Activated T-helper 2 cell treated with anti-CD3 and anti-CD28 coated beads, Interferon-gamma antibody, Interleukin-2, Interleukin-4, amounts not matched to agents 10 μg/mL and 5 μg/mL and 100 μg/mL, durations not matched to agents 14 hours and 24 hours and 36 hours (primary cell): ENCODE results near the gene DGUOK. TPM values are rescaled to one million over a fixed set of nuclear protein-coding genes. Genes with fewer than 3 reads are reported as not detected.
"Not testable (repeated sequence)": the region's sequence is repeated elsewhere in the genome, so short reads cannot be mapped to it uniquely, and the experiment has no call there.

Experiments used
- DNase-seq: peaks from one replicate; pipeline ENCODE4 v3.0.0; 2021; ENCODE audit warnings: low spot score
- H3K27ac Mint-ChIP-seq: one replicate; pipeline ENCODE4 v1.8.0; 2021; ENCODE audit warnings: mixed read lengths
- H3K27me3 Mint-ChIP-seq: one replicate; pipeline ENCODE4 v1.8.0; 2021; ENCODE audit warnings: low read depth, mixed read lengths
- H3K36me3 Mint-ChIP-seq: one replicate; pipeline ENCODE4 v1.8.0; 2021; ENCODE audit warnings: low read depth, mixed read lengths
- H3K4me1 Mint-ChIP-seq: one replicate; pipeline ENCODE4 v1.8.0; 2021; ENCODE audit warnings: low read depth, mixed read lengths
- H3K4me3 Mint-ChIP-seq: one replicate; pipeline ENCODE4 v1.8.0; 2021; ENCODE audit warnings: low read depth, mild to moderate bottlenecking, moderate library complexity, mixed read lengths
- H3K9me3 Mint-ChIP-seq: one replicate; pipeline ENCODE4 v1.8.0; 2021; ENCODE audit warnings: mixed read lengths
- intact Hi-C: fragments of 100-400 bp; cut with micrococcal nuclease; formaldehyde crosslinking; loops from one replicate; pipeline ENCODE4 v1.15.1; 2023
- total RNA-seq: library from RNA; stranded (reverse); gene quantifications from 2 replicates; pipeline ENCODE4 v1.2.3, GENCODE V29; 2022

Gene DGUOK
- total RNA-seq, 1 donor from 2014 or later: 90.9 TPM

GRCh38 chr2:73893764-73894474, 32.8 kb upstream of the DGUOK start:
- Mint-ChIP-seq H3K36me3 (no peaks in the 10 kb centered on the region), H3K9me3 (no peaks in the 10 kb centered on the region), H3K27me3 (no peaks in the 10 kb centered on the region), H3K4me3 (no peak overlapping the region), H3K4me1 (peaks cover 34% of the 10 kb centered on the region), H3K27ac (no peak overlapping the region)
- intact Hi-C loops: no loop called here
- DNase-seq: no peak

GRCh38 chr2:73894475-73894850, 32.2 kb upstream of the DGUOK start:
- Mint-ChIP-seq H3K4me3 (no peak overlapping the region), H3K4me1 (peaks cover 34% of the 10 kb centered on the region), H3K27me3 (no peaks in the 10 kb centered on the region), H3K27ac (no peak overlapping the region), H3K9me3 (no peaks in the 10 kb centered on the region), H3K36me3 (no peaks in the 10 kb centered on the region)
- no peak for DNase-seq
- intact Hi-C loops: no loop called here

GRCh38 chr2:73894877-73895276, 31.8 kb upstream of the DGUOK start:
- intact Hi-C loops: no loop called here
- DNase-seq: no peak
- H3K27me3 Mint-ChIP-seq: no peaks in the 10 kb centered on the region
- no peak overlapping the region for H3K4me3 Mint-ChIP-seq
- H3K36me3 Mint-ChIP-seq: no peaks in the 10 kb centered on the region
- no peak overlapping the region for H3K27ac Mint-ChIP-seq
- H3K9me3 Mint-ChIP-seq: no peaks in the 10 kb centered on the region
- H3K4me1 Mint-ChIP-seq: peaks cover 34% of the 10 kb centered on the region

GRCh38 chr2:73895473-73895872, 31.2 kb upstream of the DGUOK start:
- Mint-ChIP-seq H3K9me3 (no peaks in the 10 kb centered on the region), H3K4me3 (no peak overlapping the region), H3K36me3 (no peaks in the 10 kb centered on the region), H3K27me3 (no peaks in the 10 kb centered on the region), H3K4me1 (peaks cover 34% of the 10 kb centered on the region), H3K27ac (peak overlapping the region; percentile 47)
- no peak for DNase-seq
- intact Hi-C loops: no loop called here

GRCh38 chr2:73896362-73897239, 30.1 kb upstream of the DGUOK start:
- H3K9me3 Mint-ChIP-seq: no peaks in the 10 kb centered on the region
- peak overlapping the region; percentile 92 for H3K27ac Mint-ChIP-seq
- H3K4me3 Mint-ChIP-seq: peak overlapping the region; percentile 42
- intact Hi-C loops: loop anchor here (1.0 kb wide), 2 partner anchors 10 to 65 kb away; no protein-coding TSS in a partner anchor
- no peaks in the 10 kb centered on the region for H3K36me3 Mint-ChIP-seq
- peaks cover 35% of the 10 kb centered on the region for H3K4me1 Mint-ChIP-seq
- no peaks in the 10 kb centered on the region for H3K27me3 Mint-ChIP-seq
- peak; percentile 24 for DNase-seq

- Mint-ChIP-seq H3K27ac (peak overlapping the region; percentile 60), H3K4me3 (no peak overlapping the region), H3K4me1 (peaks cover 39% of the 10 kb centered on the region), H3K36me3 (no peaks in the 10 kb centered on the region), H3K9me3 (no peaks in the 10 kb centered on the region), H3K27me3 (no peaks in the 10 kb centered on the region)
- no peak for DNase-seq
- intact Hi-C loops: no loop called here
Observed at GRCh38 chr2:73897240-73897583, 29.5 kb upstream of the DGUOK start.

GRCh38 chr2:73897934-73898333, 28.7 kb upstream of the DGUOK start:
- DNase-seq: no peak
- H3K27me3 Mint-ChIP-seq: peaks cover 2% of the 10 kb centered on the region
- no peaks in the 10 kb centered on the region for H3K36me3 Mint-ChIP-seq
- intact Hi-C loops: no loop called here
- no peak overlapping the region for H3K4me3 Mint-ChIP-seq
- H3K27ac Mint-ChIP-seq: no peak overlapping the region
- H3K9me3 Mint-ChIP-seq: no peaks in the 10 kb centered on the region
- H3K4me1 Mint-ChIP-seq: peaks cover 42% of the 10 kb centered on the region

GRCh38 chr2:73899801-73900336, 26.8 kb upstream of the DGUOK start:
- no peaks in the 10 kb centered on the region for H3K9me3 Mint-ChIP-seq
- intact Hi-C loops: no loop called here
- no peak overlapping the region for H3K4me3 Mint-ChIP-seq

GRCh38 chr2:73901143-73901542, 25.5 kb upstream of the DGUOK start:
- DNase-seq: no peak
- H3K4me3 Mint-ChIP-seq: no peak overlapping the region
- no peaks in the 10 kb centered on the region for H3K36me3 Mint-ChIP-seq
- H3K27me3 Mint-ChIP-seq: peaks cover 2% of the 10 kb centered on the region
- H3K4me1 Mint-ChIP-seq: peaks cover 25% of the 10 kb centered on the region
- no peaks in the 10 kb centered on the region for H3K9me3 Mint-ChIP-seq
- no peak overlapping the region for H3K27ac Mint-ChIP-seq
- intact Hi-C loops: no loop called here

More at GRCh38 chr2:73899801-73900336, 26.8 kb upstream of the DGUOK start:
- Mint-ChIP-seq H3K4me1 (peaks cover 32% of the 10 kb centered on the region), H3K36me3 (no peaks in the 10 kb centered on the region), H3K27me3 (peaks cover 2% of the 10 kb centered on the region), H3K27ac (no peak overlapping the region)
- no peak for DNase-seq

GRCh38 chr2:73902284-73902683, 24.4 kb upstream of the DGUOK start:
- intact Hi-C loops: no loop called here
- no peak overlapping the region for H3K27ac Mint-ChIP-seq
- no peaks in the 10 kb centered on the region for H3K9me3 Mint-ChIP-seq
- H3K36me3 Mint-ChIP-seq: no peaks in the 10 kb centered on the region
- DNase-seq: no peak
- H3K4me3 Mint-ChIP-seq: no peak overlapping the region
- peaks cover 14% of the 10 kb centered on the region for H3K4me1 Mint-ChIP-seq
- peaks cover 2% of the 10 kb centered on the region for H3K27me3 Mint-ChIP-seq

GRCh38 chr2:73903313-73903712, 23.4 kb upstream of the DGUOK start:
- H3K36me3 Mint-ChIP-seq: no peaks in the 10 kb centered on the region

GRCh38 chr2:73903949-73904613, 22.6 kb upstream of the DGUOK start:
- intact Hi-C loops: not testable (repeated sequence)
- peaks cover 17% of the 10 kb centered on the region for H3K4me1 Mint-ChIP-seq

More at GRCh38 chr2:73903313-73903712, 23.4 kb upstream of the DGUOK start:
- Mint-ChIP-seq H3K4me1 (peaks cover 14% of the 10 kb centered on the region), H3K9me3 (no peaks in the 10 kb centered on the region), H3K4me3 (no peak overlapping the region), H3K27me3 (peaks cover 2% of the 10 kb centered on the region), H3K27ac (no peak overlapping the region)
- intact Hi-C loops: no loop called here
- DNase-seq: no peak

More at GRCh38 chr2:73903949-73904613, 22.6 kb upstream of the DGUOK start:
- not testable (repeated sequence) for H3K9me3 Mint-ChIP-seq, DNase-seq, H3K36me3 Mint-ChIP-seq, H3K27ac Mint-ChIP-seq, H3K4me3 Mint-ChIP-seq, H3K27me3 Mint-ChIP-seq
